Kidney (tissue), 22 donors: Measurements from ENCODE around the gene MRGPRX3. TPM values are rescaled to one million over a fixed set of nuclear protein-coding genes. Genes with fewer than 3 reads are reported as not detected.

Experiments
- DNase-seq, 5 donors: peaks; one replicate each; pipeline ENCODE4 v3.0.0-alpha.2; 2013 to 2020
- FAIRE-seq: peaks from 2 replicates; lab custom pipeline; 2012; peaks lifted over from hg19 to GRCh38; lab: Jason Lieb, UNC
- H3K27ac ChIP-seq, 2 donors: one replicate each; pipeline ENCODE4 v1.7.0; 2013; ENCODE audit warnings: low read depth in 2 of 2, low read length in 2 of 2, inconsistent platforms in 1 of 2
- H3K27me3 ChIP-seq: one replicate; pipeline ENCODE4 v1.7.1; 2013; ENCODE audit warnings: low read length, inconsistent platforms; ENCODE audit not compliant: control insufficient read depth, insufficient read depth
- H3K36me3 ChIP-seq, 3 donors: one replicate each; pipeline versions ENCODE4 v1.7.0 to v1.7.1; 2013; ENCODE audit warnings: low read length in 3 of 3, control low read depth in 1 of 3, inconsistent platforms in 1 of 3; ENCODE audit not compliant: insufficient read depth in 3 of 3, control insufficient read depth in 2 of 3
- H3K4me1 ChIP-seq, 3 donors: one replicate each; pipeline versions ENCODE4 v1.7.0 to v1.7.1; 2013; ENCODE audit warnings: low read length in 3 of 3, inconsistent platforms in 1 of 3, low read depth in 1 of 3; ENCODE audit not compliant: control insufficient read depth in 2 of 3, insufficient read depth in 2 of 3
- H3K4me3 ChIP-seq, 3 donors: one replicate each; pipeline versions ENCODE4 v1.7.0 to v1.8.1; 2013; ENCODE audit warnings: low read length in 3 of 3, control low read depth in 1 of 3, inconsistent platforms in 1 of 3
- H3K9ac ChIP-seq, 3 donors: one replicate each; pipeline versions ENCODE4 v1.7.0 to v1.7.1; 2013; ENCODE audit warnings: low read length in 3 of 3, control low read depth in 1 of 3, inconsistent platforms in 1 of 3
- H3K9me3 ChIP-seq, 3 donors: one replicate each; pipeline versions ENCODE4 v1.7.0 to v1.7.1; 2013; ENCODE audit warnings: low read length in 3 of 3, control low read depth in 1 of 3, inconsistent platforms in 1 of 3; ENCODE audit not compliant: control insufficient read depth in 2 of 3, insufficient read depth in 1 of 3
- CTCF ChIP-seq: IDR thresholded peaks from 3 replicates; pipeline ENCODE4 v1.5.1; 2012; ENCODE audit warnings: mild to moderate bottlenecking, moderate library complexity, borderline replicate concordance; ENCODE audit not compliant: insufficient read depth; ENCODE audit errors: extremely low read depth
- intact Hi-C: fragments of 100-400 bp; cut with DNase I; formaldehyde crosslinking; loops from one replicate; pipeline ENCODE4 v1.11.1; 2022
- long read RNA-seq, 10 donors: library from polyadenylated mRNA in 1 of 10; unstranded in 1 of 10; transcript quantifications; one replicate each; pipeline ENCODE4 v2.0.0 and lab custom pipeline, GENCODE V29; 2021 to 2026
- polyA plus RNA-seq: library from polyadenylated mRNA; stranded (reverse); fragments of 350-450 nt; fragmentation: Illumina TruSeq; extraction: RNeasy Lipid Tissue Mini Kit (QIAGEN cat#74804); gene quantifications from one replicate; pipeline ENCODE4 v1.2.3, GENCODE V29; 2014; ENCODE audit warnings: low read depth, low replicate concordance; ENCODE audit not compliant: insufficient read depth
- total RNA-seq: library from RNA; stranded (reverse); fragmentation: NEBNext Ultra II Directional; extraction: Animal tissue kit (Norgen Biotek cat#: 25700); gene quantifications from one replicate; pipeline ENCODE4 v1.2.1, GENCODE V29; 2021
- donor health status: control.
- donor health status: control.
- donor health status: control.
- donor health status: control.
- donor health status: control.
- donor health status: DM: yes; HTN: yes; CAD: no.
- donor health status: Normal renal cell carcinoma (clear cell type).

Gene MRGPRX3
- total RNA-seq = not detected
- polyA plus RNA-seq = not detected
- long read RNA-seq, donor 1 = 0 reads
- long read RNA-seq, donor 2 = 0 reads
- long read RNA-seq, donor 3 = 0 reads
- long read RNA-seq, donor 4 = 0 reads
- long read RNA-seq, donor 5 = 0 reads
- long read RNA-seq, donor 6 = 0 reads
- long read RNA-seq, donor 7 = 0 reads
- long read RNA-seq, donor 8 = 0 reads
- long read RNA-seq, donor 9 = 0 reads
- long read RNA-seq, donor 10 = 0 reads

- H3K4me1 ChIP-seq = no peaks in the 10 kb centered on the region
- intact Hi-C loops = no loop called here
- H3K27me3 ChIP-seq = no peaks in the 10 kb centered on the region
- DNase-seq (no peak), FAIRE-seq (no peak)
- no peak within 1 kb of the TSS for H3K27ac ChIP-seq
- H3K9me3 ChIP-seq = no peaks in the 10 kb centered on the region
- no peak for TF ChIP-seq CTCF
- no peak within 1 kb of the TSS for H3K4me3 ChIP-seq
- H3K36me3 ChIP-seq = no peaks in the 10 kb centered on the region
- no peak within 1 kb of the TSS for H3K9ac ChIP-seq
Measured at GRCh38 chr11:18132341-18132740, at the start of gene MRGPRX3. TSS of gene MRGPRX3 (plus strand) at chr11:18132571. CDS start at chr11:18137203, 4,632 bp downstream.

GRCh38 chr11:18088366-18088765, 44.0 kb upstream of the MRGPRX3 start:
- Histone ChIP-seq H3K36me3 (peaks cover 11 to 17% (median 11%) of the 10 kb centered on the region in 3 donors), H3K27ac (no peak overlapping the region), H3K9me3 (no peaks in the 10 kb centered on the region), H3K4me3 (no peak overlapping the region), H3K4me1 (no peaks in the 10 kb centered on the region), H3K27me3 (no peaks in the 10 kb centered on the region), H3K9ac (no peak overlapping the region)
- no peak for DNase-seq
- intact Hi-C loops = no loop called here
- TF ChIP-seq CTCF = no peak
- no peak for FAIRE-seq

GRCh38 chr11:18088966-18089365, 43.4 kb upstream of the MRGPRX3 start:
- H3K27me3 ChIP-seq = no peaks in the 10 kb centered on the region
- peaks cover 11 to 23% (median 11%) of the 10 kb centered on the region in 3 donors for H3K36me3 ChIP-seq
- no peak for FAIRE-seq
- TF ChIP-seq CTCF = no peak
- H3K9me3 ChIP-seq = no peaks in the 10 kb centered on the region
- H3K4me3 ChIP-seq = no peak overlapping the region
- no peak overlapping the region for H3K9ac ChIP-seq
- H3K4me1 ChIP-seq = no peaks in the 10 kb centered on the region
- intact Hi-C loops = no loop called here
- no peak for DNase-seq
- no peak overlapping the region for H3K27ac ChIP-seq
